ENCODE results near the gene DCHS2. TPM values are rescaled to one million over a fixed set of nuclear protein-coding genes. Genes with fewer than 3 reads are reported as not detected.

DCHS2 gene
- total RNA-seq, 1 donor from 2014 or later, result 4.1 TPM

GRCh38 chr4:154503598-154503997 is 12.0 kb upstream of the DCHS2 start:
- Mint-ChIP-seq H3K4me3 (no peak overlapping the region), H3K9me3 (no peaks in the 10 kb centered on the region), H3K4me1 (peaks cover 28% of the 10 kb centered on the region), H3K36me3 (no peaks in the 10 kb centered on the region), H3K27me3 (ENCODE audit: low read depth) (peaks cover 26% of the 10 kb centered on the region), H3K27ac (no peak overlapping the region)
- no peak for DNase-seq (ENCODE audit: low spot score in 2 of 2, unreplicated experiment in 2 of 2)
- peak; percentile 56 for TF ChIP-seq CTCF (IDR thresholded peaks at IDR 0.05; ENCODE audit: unreplicated experiment)

DNA sequence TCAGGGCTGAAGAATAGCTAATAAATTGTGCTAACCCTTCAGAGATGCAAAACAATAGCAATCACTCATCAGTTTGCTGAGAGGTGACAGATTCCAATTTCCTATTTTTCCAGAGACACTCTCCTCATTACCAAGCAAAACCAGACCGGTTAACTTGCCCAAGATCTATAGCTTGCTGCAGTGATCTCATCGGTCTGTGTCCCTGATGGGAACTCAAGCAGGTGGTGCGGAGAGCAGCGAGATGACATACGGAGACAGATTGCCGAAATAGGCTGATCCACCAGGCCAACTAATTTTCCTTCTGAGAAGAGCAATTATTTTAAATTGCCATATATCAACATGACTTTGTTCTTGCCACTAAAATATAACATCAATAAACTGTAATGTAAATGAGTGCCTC is 10.5 kb upstream of the DCHS2 start:
- no peaks in the 10 kb centered on the region for H3K36me3 Mint-ChIP-seq
- no peak overlapping the region for H3K4me3 Mint-ChIP-seq
- no peak for TF ChIP-seq CTCF (IDR thresholded peaks at IDR 0.05; ENCODE audit: unreplicated experiment)
- H3K27me3 Mint-ChIP-seq (ENCODE audit: low read depth), result peaks cover 38% of the 10 kb centered on the region
- DNase-seq (ENCODE audit: low spot score in 2 of 2, unreplicated experiment in 2 of 2), result no peak
- H3K9me3 Mint-ChIP-seq, result no peaks in the 10 kb centered on the region
- no peak overlapping the region for H3K27ac Mint-ChIP-seq
- H3K4me1 Mint-ChIP-seq, result peaks cover 23% of the 10 kb centered on the region

DNA sequence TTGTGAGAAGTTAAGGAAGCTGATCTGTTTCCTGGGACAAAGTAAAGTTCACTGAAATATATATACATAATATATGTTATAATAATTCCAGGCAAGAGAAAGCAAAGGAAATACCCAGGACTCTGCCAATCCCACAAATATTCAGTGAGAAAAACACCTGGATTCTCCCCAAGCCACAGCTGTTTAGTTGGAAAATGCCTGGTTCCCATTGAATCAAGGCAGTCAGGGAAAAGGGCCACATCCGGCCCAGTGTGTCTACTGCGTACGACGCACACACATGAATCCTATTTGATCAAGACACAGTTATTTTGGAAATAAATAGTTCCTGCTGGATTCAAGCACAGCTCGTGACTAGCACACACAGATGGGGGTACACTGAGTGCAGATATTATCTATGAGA is 6.3 kb upstream of the DCHS2 start:
- Mint-ChIP-seq H3K27ac (no peak overlapping the region), H3K36me3 (no peaks in the 10 kb centered on the region), H3K4me3 (no peak overlapping the region), H3K27me3 (ENCODE audit: low read depth) (peaks cover 70% of the 10 kb centered on the region), H3K9me3 (no peaks in the 10 kb centered on the region), H3K4me1 (peaks cover 6% of the 10 kb centered on the region)
- DNase-seq (ENCODE audit: low spot score in 2 of 2, unreplicated experiment in 2 of 2), result no peak
- no peak for TF ChIP-seq CTCF (IDR thresholded peaks at IDR 0.05; ENCODE audit: unreplicated experiment)

GRCh38 chr4:154495867-154496266 is 4.3 kb upstream of the DCHS2 start:
- Mint-ChIP-seq H3K4me1 (peaks cover 5% of the 10 kb centered on the region), H3K36me3 (no peaks in the 10 kb centered on the region), H3K27me3 (ENCODE audit: low read depth) (peaks cover 84% of the 10 kb centered on the region), H3K27ac (no peak overlapping the region), H3K9me3 (no peaks in the 10 kb centered on the region), H3K4me3 (no peak overlapping the region)
- TF ChIP-seq CTCF (IDR thresholded peaks at IDR 0.05; ENCODE audit: unreplicated experiment), result no peak
- no peak for DNase-seq (ENCODE audit: low spot score in 2 of 2, unreplicated experiment in 2 of 2)

DNA sequence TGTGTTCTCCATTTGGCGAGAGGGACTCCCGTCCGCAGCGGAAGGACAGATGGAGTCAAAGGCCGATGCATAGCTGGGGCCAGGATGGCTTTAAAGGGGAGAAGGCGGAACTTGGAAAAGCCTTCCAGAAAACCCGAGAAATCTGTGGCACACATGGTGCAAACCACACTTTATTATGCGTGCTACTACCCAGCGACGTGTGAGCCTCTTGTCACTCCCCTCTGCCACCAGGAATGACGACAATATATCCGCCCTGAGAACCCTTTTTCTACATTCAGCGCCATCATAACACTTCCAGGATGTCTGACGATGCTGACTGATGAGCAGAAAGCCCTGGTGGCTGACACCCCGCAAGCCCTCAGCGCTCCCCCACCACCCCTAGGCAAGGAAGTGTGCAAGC is 689 bp upstream of the DCHS2 start:
- no peaks in the 10 kb centered on the region for H3K36me3 Mint-ChIP-seq
- peaks cover 64% of the 10 kb centered on the region for H3K27me3 Mint-ChIP-seq (ENCODE audit: low read depth)
- peak overlapping the region; percentile 78 for H3K4me3 Mint-ChIP-seq
- no peak overlapping the region for H3K27ac Mint-ChIP-seq
- TF ChIP-seq CTCF (IDR thresholded peaks at IDR 0.05; ENCODE audit: unreplicated experiment), result no peak
- peaks cover 11% of the 10 kb centered on the region for H3K4me1 Mint-ChIP-seq
- H3K9me3 Mint-ChIP-seq, result no peaks in the 10 kb centered on the region
- DNase-seq (ENCODE audit: low spot score in 2 of 2, unreplicated experiment in 2 of 2), result no peak

Data from mesothelial cell of epicardium (in vitro differentiated cells).